H9 (cell line): ENCODE data around the gene UTS2B. TPM values are rescaled to one million over a fixed set of nuclear protein-coding genes. Genes with fewer than 3 reads are reported as not detected.

Experiments
- DNase-seq: peaks from one replicate; pipeline ENCODE4 v3.0.0-alpha.2; 2017
- H2AFZ ChIP-seq: one replicate; pipeline ENCODE4 v1.6.1; 2013; ENCODE audit warnings: mild to moderate bottlenecking, low read length, control low read depth, moderate library complexity
- H2AK5ac ChIP-seq: 2 replicates; pipeline ENCODE4 v1.6.1; 2013; ENCODE audit warnings: low read length, control low read depth, mixed read lengths; ENCODE audit not compliant: insufficient read length
- H2BK120ac ChIP-seq: one replicate; pipeline ENCODE4 v1.6.1; 2013; ENCODE audit warnings: low read depth, mild to moderate bottlenecking, low read length, control low read depth, inconsistent platforms; ENCODE audit not compliant: poor library complexity, severe bottlenecking
- H2BK12ac ChIP-seq: 2 replicates; pipeline ENCODE4 v1.6.1; 2013; ENCODE audit warnings: low read length, control low read depth, mixed read lengths, low read depth; ENCODE audit not compliant: insufficient read length
- H2BK15ac ChIP-seq: 2 replicates; pipeline ENCODE4 v1.6.1; 2013; ENCODE audit warnings: low read depth, low read length, control low read depth
- H2BK20ac ChIP-seq: one replicate; pipeline ENCODE4 v1.6.1; 2013; ENCODE audit warnings: low read depth, mild to moderate bottlenecking, low read length, control low read depth, inconsistent platforms; ENCODE audit not compliant: poor library complexity, severe bottlenecking
- H2BK5ac ChIP-seq: 2 replicates; pipeline ENCODE4 v1.6.1; 2013; ENCODE audit warnings: low read length, control low read depth, mixed read lengths; ENCODE audit not compliant: insufficient read length
- H3K14ac ChIP-seq: 2 replicates; pipeline ENCODE4 v1.6.1; 2013; ENCODE audit warnings: low read length, control low read depth; ENCODE audit not compliant: insufficient read depth
- H3K18ac ChIP-seq: 2 replicates; pipeline ENCODE4 v1.6.1; 2013; ENCODE audit warnings: low read depth, mild to moderate bottlenecking, mixed read lengths, low read length, control low read depth; ENCODE audit not compliant: insufficient read length
- H3K23ac ChIP-seq: 2 replicates; pipeline ENCODE4 v1.6.1; 2013; ENCODE audit warnings: low read length, control low read depth, mixed read lengths, low read depth; ENCODE audit not compliant: insufficient read length
- H3K23me2 ChIP-seq: 2 replicates; pipeline ENCODE4 v1.6.1; 2013; ENCODE audit warnings: low read depth, mild to moderate bottlenecking, mixed read lengths, low read length, control low read depth; ENCODE audit not compliant: insufficient read length, poor library complexity, severe bottlenecking
- H3K27ac ChIP-seq: 2 replicates; pipeline ENCODE4 v1.5.1; 2013; ENCODE audit warnings: low read length, control low read depth, mixed read lengths, low read depth; ENCODE audit not compliant: insufficient read length
- H3K27me3 ChIP-seq: 2 replicates; pipeline ENCODE4 v1.6.1; 2013; ENCODE audit warnings: low read length, control low read depth, inconsistent platforms; ENCODE audit not compliant: insufficient read depth
- H3K4ac ChIP-seq: 2 replicates; pipeline ENCODE4 v1.6.1; 2013; ENCODE audit warnings: low read depth, mild to moderate bottlenecking, control low read depth, inconsistent platforms, low read length, moderate library complexity
- H3K4me1 ChIP-seq: 2 replicates; pipeline ENCODE4 v1.6.1; 2013; ENCODE audit warnings: low read length, control low read depth, inconsistent platforms; ENCODE audit not compliant: insufficient read depth
- H3K4me2 ChIP-seq: 2 replicates; pipeline ENCODE4 v1.6.1; 2013; ENCODE audit warnings: low read length, control low read depth, mixed read lengths; ENCODE audit not compliant: insufficient read length, insufficient read depth
- H3K56ac ChIP-seq: 2 replicates; pipeline ENCODE4 v1.6.1; 2013; ENCODE audit warnings: low read depth, mild to moderate bottlenecking, mixed read lengths, low read length, control low read depth; ENCODE audit not compliant: insufficient read length
- H3K79me1 ChIP-seq: 2 replicates; pipeline ENCODE4 v1.6.1; 2013; ENCODE audit warnings: low read depth, mild to moderate bottlenecking, moderate library complexity, low read length, control low read depth, inconsistent platforms; ENCODE audit not compliant: insufficient read depth, poor library complexity, severe bottlenecking
- H3K79me2 ChIP-seq: 2 replicates; pipeline ENCODE4 v1.6.1; 2013; ENCODE audit warnings: low read length, control low read depth, inconsistent platforms; ENCODE audit not compliant: insufficient read depth
- H3K9ac ChIP-seq: 2 replicates; pipeline ENCODE4 v1.6.1; 2013; ENCODE audit warnings: low read length, control low read depth, mixed read lengths; ENCODE audit not compliant: insufficient read length; ENCODE audit errors: extremely low read depth
- H3K9me3 ChIP-seq: one replicate; pipeline ENCODE4 v1.6.1; 2013; ENCODE audit warnings: low read depth, low read length, inconsistent platforms; ENCODE audit not compliant: control insufficient read depth
- H3T11ph ChIP-seq: one replicate; pipeline ENCODE4 v1.6.1; 2013; ENCODE audit warnings: mild to moderate bottlenecking, low read length, control low read depth, inconsistent platforms
- H4K20me1 ChIP-seq: one replicate; pipeline ENCODE4 v1.6.1; 2013; ENCODE audit not compliant: control insufficient read depth, insufficient read length, insufficient read depth
- H4K5ac ChIP-seq: 2 replicates; pipeline ENCODE4 v1.6.1; 2013; ENCODE audit warnings: low read depth, mild to moderate bottlenecking, mixed read lengths, low read length, control low read depth; ENCODE audit not compliant: insufficient read length
- H4K8ac ChIP-seq: replicated peaks from 2 replicates; pipeline ENCODE4 v1.6.1; 2013; ENCODE audit warnings: low read length, control low read depth, mixed read lengths, low read depth; ENCODE audit not compliant: insufficient read length
- H4K91ac ChIP-seq: 2 replicates; pipeline ENCODE4 v1.6.1; 2013; ENCODE audit warnings: low read depth, mild to moderate bottlenecking, moderate library complexity, mixed read lengths, low read length, control low read depth; ENCODE audit not compliant: insufficient read length
- H3K27ac Mint-ChIP-seq, 3 experiments: 2 replicates in 2 of 3; 3 replicates in 1 of 3; pipeline ENCODE4 v1.8.0; 2020 to 2021; ENCODE audit warnings: mixed read lengths in 3 of 3, mild to moderate bottlenecking in 1 of 3, moderate library complexity in 1 of 3
- H3K27me3 Mint-ChIP-seq: 2 replicates; pipeline ENCODE4 v1.8.0; 2021; ENCODE audit warnings: low read depth, mild to moderate bottlenecking, moderate library complexity, mixed read lengths
- H3K36me3 Mint-ChIP-seq, 3 experiments: 2 replicates in 2 of 3; 3 replicates in 1 of 3; pipeline ENCODE4 v1.8.0; 2020 to 2021; ENCODE audit warnings: low read depth in 3 of 3, mixed read lengths in 3 of 3; ENCODE audit not compliant: insufficient read depth in 1 of 3
- H3K4me1 Mint-ChIP-seq, 2 experiments: 2 replicates each; pipeline ENCODE4 v1.8.0; 2020; ENCODE audit warnings: mixed read lengths in 2 of 2
- H3K4me3 Mint-ChIP-seq, 2 experiments: 2 replicates in 1 of 2; 3 replicates in 1 of 2; pipeline ENCODE4 v1.8.0; 2020 to 2021; ENCODE audit warnings: mild to moderate bottlenecking in 2 of 2, mixed read lengths in 2 of 2, moderate library complexity in 1 of 2
- H3K9me3 Mint-ChIP-seq, 2 experiments: 2 replicates in 1 of 2; 3 replicates in 1 of 2; pipeline ENCODE4 v1.8.0; 2020; ENCODE audit warnings: mild to moderate bottlenecking in 2 of 2, mixed read lengths in 2 of 2, moderate library complexity in 1 of 2
- CTCF ChIP-seq: fragments of 200-600 bp; sonication (generic); conservative IDR thresholded peaks from 3 replicates; pipeline ENCODE4 v1.8.0; 2021; ENCODE audit warnings: antibody characterized with exemption, mild to moderate bottlenecking
- WGBS: extraction: QIAGEN DNeasy Blood & Tissue Kit; methylation state at CpG from one replicate; pipeline ENCODE4 v1.1.7; 2013; ENCODE audit warnings: missing lambda C conversion rate, low lambda C conversion rate, mixed read lengths; ENCODE audit not compliant: insufficient read length; ENCODE audit errors: extremely low coverage; 5-methylcytosine and 5-hydroxymethylcytosine counted together
- total RNA-seq: library from RNA; stranded (reverse); gene quantifications from 2 replicates; pipeline ENCODE4 v1.2.1, GENCODE V29; 2021

UTS2B gene
- total RNA-seq, 1 experiment from 2014 or later = 0.09 TPM

GRCh38 chr3:191361456-191361855 is 31.1 kb upstream of the UTS2B start:
- TF ChIP-seq CTCF = no peak
- no peak overlapping the region for H3K23ac ChIP-seq
- no peak overlapping the region for H3K27ac ChIP-seq
- no peaks in the 10 kb centered on the region for H3K79me2 ChIP-seq
- no peak overlapping the region for H3K18ac ChIP-seq
- Mint-ChIP-seq H3K4me1 (peaks cover 46 to 47% of the 10 kb centered on the region in 2 experiments), H3K4me3 (no peak overlapping the region), H3K36me3 (peaks cover 9 to 34% (median 12%) of the 10 kb centered on the region in 3 experiments), H3K27ac (peak overlapping the region; percentile 13 to 66 (median 31); a peak in 5 of 7 replicates), H3K27me3 (no peaks in the 10 kb centered on the region), H3K9me3 (no peaks in the 10 kb centered on the region)
- no peak overlapping the region for H2BK120ac ChIP-seq
- H2BK5ac ChIP-seq = no peak overlapping the region
- H3K9me3 ChIP-seq = no peaks in the 10 kb centered on the region
- H3K14ac ChIP-seq = no peak overlapping the region
- no peak overlapping the region for H4K8ac ChIP-seq
- no peaks in the 10 kb centered on the region for H3K79me1 ChIP-seq
- DNase-seq = no peak
- no peak overlapping the region for H3K56ac ChIP-seq
- H4K5ac ChIP-seq = no peak overlapping the region
- H3K4ac ChIP-seq = no peak overlapping the region
- no peaks in the 10 kb centered on the region for H4K20me1 ChIP-seq
- no peak overlapping the region for H2BK20ac ChIP-seq
- no peak overlapping the region for H3K9ac ChIP-seq
- H3T11ph ChIP-seq = no peak overlapping the region
- no peak overlapping the region for H2BK15ac ChIP-seq
- H3K27me3 ChIP-seq = no peaks in the 10 kb centered on the region
- H2AK5ac ChIP-seq = no peak overlapping the region
- no peak overlapping the region for H2BK12ac ChIP-seq
- H3K4me1 ChIP-seq = peaks cover 10% of the 10 kb centered on the region
- no peak overlapping the region for H4K91ac ChIP-seq
- H3K23me2 ChIP-seq = no peaks in the 10 kb centered on the region
- H3K4me2 ChIP-seq = no peak overlapping the region
- WGBS = no CpG with 5 or more reads among the region's 1 CpG
- no peak overlapping the region for H2AFZ ChIP-seq
